DMS114 treated with DMSO at 0.1 percent for 48 hours (cell line): ENCODE measurements around the gene TMEM171.

ENCODE experiments used
- DNase-seq: peaks from one replicate; lab custom pipeline; 2025; ENCODE audit not compliant: unreplicated experiment; lab: John Stamatoyannopoulos, UW

The TMEM171 gene

GRCh38 chr5:73120222-73121118 lies at the start of gene TMEM171:
Gene TMEM171, plus strand, starts transcription at chr5:73120575. Its CDS starts 2,799 bp downstream, at chr5:73123374.
- no peak for DNase-seq

- DNase-seq = no peak
These were observed 39.3 kb upstream of the TMEM171 start for GRCh38 chr5:73081093-73081492.

- DNase-seq = no peak
These were observed 32.3 kb upstream of the TMEM171 start for GRCh38 chr5:73088026-73088425.

- DNase-seq = no peak
These were observed 26.4 kb upstream of the TMEM171 start for GRCh38 chr5:73093943-73094342.

- no peak for DNase-seq
These were observed 26.0 kb upstream of the TMEM171 start for GRCh38 chr5:73094415-73094814.

- DNase-seq = no peak
These were observed 24.7 kb upstream of the TMEM171 start for GRCh38 chr5:73095564-73096238.

- no peak for DNase-seq
These were observed 24.2 kb upstream of the TMEM171 start for GRCh38 chr5:73096239-73096575.

GRCh38 chr5:73097740-73098139 lies 22.6 kb upstream of the TMEM171 start:
- no peak for DNase-seq

GRCh38 chr5:73100109-73100508 lies 20.3 kb upstream of the TMEM171 start:
- DNase-seq = no peak

- no peak for DNase-seq
These were observed 16.5 kb upstream of the TMEM171 start for GRCh38 chr5:73103870-73104299.

GRCh38 chr5:73104326-73104725 lies 16.0 kb upstream of the TMEM171 start:
- no peak for DNase-seq

GRCh38 chr5:73106335-73106734 lies 14.0 kb upstream of the TMEM171 start:
- no peak for DNase-seq

GRCh38 chr5:73110190-73110589 lies 10.2 kb upstream of the TMEM171 start:
- no peak for DNase-seq

GRCh38 chr5:73111536-73111935 lies 8.8 kb upstream of the TMEM171 start:
- DNase-seq = no peak

- DNase-seq = no peak
These were observed 8.0 kb upstream of the TMEM171 start for GRCh38 chr5:73112359-73112758.

GRCh38 chr5:73114044-73114688 lies 6.2 kb upstream of the TMEM171 start:
- no peak for DNase-seq

- DNase-seq = no peak
These were observed 4.8 kb upstream of the TMEM171 start for GRCh38 chr5:73115399-73116051.

- DNase-seq = no peak
These were observed 3.9 kb upstream of the TMEM171 start for GRCh38 chr5:73116506-73116905.

- no peak for DNase-seq
These were observed 3.2 kb upstream of the TMEM171 start for GRCh38 chr5:73117088-73117740.

- DNase-seq = no peak
These were observed 1.9 kb upstream of the TMEM171 start for GRCh38 chr5:73118391-73118973.
